Activated T-cell treated with anti-CD3 and anti-CD28 coated beads for 24 hours (primary cell): ENCODE data around the gene RNF26.
A peak's percentile ranks its signal among the peaks of the same experiment; 100 is the strongest.

Source experiments
- DNase-seq: peaks from one replicate; pipeline ENCODE4 v3.0.0-alpha.2; 2020; ENCODE audit warnings: low read depth

Gene RNF26

GRCh38 chr11:119334174-119334930, at the start of gene RNF26:
TSS of gene RNF26 (plus strand) at chr11:119334527. CDS start at chr11:119335123, 596 bp downstream.
- DNase-seq, result peak; percentile 91

- no peak for DNase-seq
Observed at GRCh38 chr11:119285431-119285830, 48.9 kb upstream of the RNF26 start.

GRCh38 chr11:119288219-119288618, 46.1 kb upstream of the RNF26 start:
- DNase-seq, result no peak

GRCh38 chr11:119290894-119291497, 43.3 kb upstream of the RNF26 start:
- DNase-seq, result no peak

- no peak for DNase-seq
Observed at GRCh38 chr11:119293461-119293860, 40.9 kb upstream of the RNF26 start.

GRCh38 chr11:119295178-119295577, 39.1 kb upstream of the RNF26 start:
- DNase-seq, result no peak

GRCh38 chr11:119297938-119298337, 36.4 kb upstream of the RNF26 start:
- DNase-seq, result no peak

- DNase-seq, result no peak
Observed at GRCh38 chr11:119298726-119299125, 35.6 kb upstream of the RNF26 start.

GRCh38 chr11:119299416-119299815, 34.9 kb upstream of the RNF26 start:
- DNase-seq, result no peak

GRCh38 chr11:119300198-119300964, 33.9 kb upstream of the RNF26 start:
- DNase-seq, result no peak

GRCh38 chr11:119303227-119303718, 31.1 kb upstream of the RNF26 start:
- DNase-seq, result no peak

- DNase-seq, result no peak
Observed at GRCh38 chr11:119305556-119306372, 28.6 kb upstream of the RNF26 start.

- DNase-seq, result no peak
Observed at GRCh38 chr11:119306373-119306890, 27.9 kb upstream of the RNF26 start.

- DNase-seq, result no peak
Observed at GRCh38 chr11:119307219-119307618, 27.1 kb upstream of the RNF26 start.

GRCh38 chr11:119307974-119308373, 26.4 kb upstream of the RNF26 start:
- no peak for DNase-seq

- DNase-seq, result no peak
Observed at GRCh38 chr11:119309411-119309810, 24.9 kb upstream of the RNF26 start.

- DNase-seq, result no peak
Observed at GRCh38 chr11:119309953-119310681, 24.2 kb upstream of the RNF26 start.

- DNase-seq, result no peak
Observed at GRCh38 chr11:119310682-119311052, 23.7 kb upstream of the RNF26 start.

- DNase-seq, result no peak
Observed at GRCh38 chr11:119314726-119315125, 19.6 kb upstream of the RNF26 start.

- no peak for DNase-seq
Observed at GRCh38 chr11:119315131-119316015, 19.0 kb upstream of the RNF26 start.
